Measurements from ENCODE around the gene CSRP1. TPM values are rescaled to one million over a fixed set of nuclear protein-coding genes. Genes with fewer than 3 reads are reported as not detected.
"Not testable (repeated sequence)": the region's sequence is repeated elsewhere in the genome, so short reads cannot be mapped to it uniquely, and the experiment has no call there.

The CSRP1 gene
- 10 to 100 TPM; 25.4 to 35.4 (median 27.8) TPM for polyA plus RNA-seq (ENCODE audit: low read depth in 6 of 6)

DNA sequence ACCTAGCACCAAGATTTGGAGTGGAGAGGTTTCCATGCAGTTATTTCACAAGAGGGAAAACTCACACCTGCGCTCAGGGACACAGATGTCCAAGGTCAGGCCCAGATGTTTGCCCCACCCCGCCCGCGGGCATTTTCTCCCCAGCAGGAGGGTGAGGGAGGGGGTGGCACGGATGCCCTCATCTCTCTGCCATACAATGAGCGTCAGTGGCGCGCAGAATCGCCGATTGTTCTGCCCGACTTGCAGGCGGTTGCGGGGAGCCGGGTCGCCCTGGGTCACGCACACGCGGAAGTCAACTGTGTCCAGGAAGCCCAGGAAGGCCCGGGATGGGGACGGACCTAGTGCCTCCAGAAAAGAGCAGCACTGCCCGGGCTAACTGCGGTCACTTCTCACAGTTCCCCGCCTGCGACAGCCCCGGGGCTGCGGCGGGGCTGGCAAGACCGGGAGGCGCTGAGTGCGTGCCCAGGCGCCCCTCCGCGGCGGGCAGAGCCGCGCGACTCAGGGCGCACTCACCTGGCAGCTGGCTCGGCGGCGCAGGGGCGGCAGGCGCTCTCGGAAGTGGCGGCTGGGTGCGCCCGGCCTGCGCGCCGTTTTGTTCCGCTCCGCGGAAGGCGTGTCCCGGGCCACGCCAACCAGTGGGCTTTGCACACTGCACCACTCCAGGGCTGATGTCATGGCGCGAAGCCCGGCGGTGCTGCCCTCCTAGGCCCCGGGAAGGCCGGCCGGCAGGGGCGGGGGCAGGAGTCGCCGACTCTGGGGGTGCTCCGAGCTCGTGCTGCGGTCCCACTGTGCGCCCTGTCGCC, at the start of gene CSRP1:
TSS of gene CSRP1 (minus strand) at position 567 of the 803 bp plus-strand sequence. CDS start 10,820 bp downstream, outside the sequence.
- H3K36me3 Mint-ChIP-seq: no peaks in the 10 kb centered on the region
- H3K27me3 Mint-ChIP-seq: no peaks in the 10 kb centered on the region
- H3K9me3 Mint-ChIP-seq: no peaks in the 10 kb centered on the region
- peak within 1 kb of the TSS; percentile 84 to 95 (median 90) for H3K4me3 Mint-ChIP-seq
- ATAC-seq (ENCODE audit: low read depth in 2 of 2): peak; percentile 96
- peak within 1 kb of the TSS in 5 of 6 donors; percentile 72 to 89 (median 86) for H3K27ac Mint-ChIP-seq
- peak; percentile 69 for DNase-seq
- H3K4me1 Mint-ChIP-seq: peaks cover 13 to 28% (median 17%) of the 10 kb centered on the region in 3 donors

DNA sequence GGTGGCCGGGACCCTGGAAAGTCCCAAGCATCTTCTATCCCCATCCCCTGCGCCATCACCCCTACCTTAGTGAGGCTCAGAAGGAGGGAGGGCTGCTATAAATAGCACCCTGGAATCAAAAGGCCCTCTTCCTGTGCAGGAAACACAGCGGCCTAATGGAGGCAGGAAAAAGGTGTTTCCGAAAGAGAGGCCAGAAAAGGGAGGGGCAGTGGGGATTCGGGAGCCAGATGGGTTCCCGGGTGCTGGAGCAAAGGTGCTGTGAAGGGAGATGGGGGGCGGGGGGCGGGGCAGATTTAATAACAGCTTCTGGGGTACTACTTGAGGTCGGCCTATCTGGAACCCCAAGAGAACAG, 48.6 kb upstream of the CSRP1 start:
- DNase-seq (no peak), ATAC-seq (ENCODE audit: low read depth in 2 of 2) (no peak)
- no peaks in the 10 kb centered on the region for H3K9me3 Mint-ChIP-seq
- no peaks in the 10 kb centered on the region for H3K36me3 Mint-ChIP-seq
- peaks cover 6 to 18% (median 15%) of the 10 kb centered on the region in 3 donors for H3K27me3 Mint-ChIP-seq
- H3K4me1 Mint-ChIP-seq: peaks cover 5 to 8% (median 7%) of the 10 kb centered on the region in 3 donors
- H3K4me3 Mint-ChIP-seq: no peak overlapping the region
- no peak overlapping the region for H3K27ac Mint-ChIP-seq

- no peak for ATAC-seq (ENCODE audit: low read depth in 2 of 2)
- no peak overlapping the region for H3K27ac Mint-ChIP-seq
Measured at GRCh38 chr1:201554789-201555592, 48.1 kb upstream of the CSRP1 start.

DNA sequence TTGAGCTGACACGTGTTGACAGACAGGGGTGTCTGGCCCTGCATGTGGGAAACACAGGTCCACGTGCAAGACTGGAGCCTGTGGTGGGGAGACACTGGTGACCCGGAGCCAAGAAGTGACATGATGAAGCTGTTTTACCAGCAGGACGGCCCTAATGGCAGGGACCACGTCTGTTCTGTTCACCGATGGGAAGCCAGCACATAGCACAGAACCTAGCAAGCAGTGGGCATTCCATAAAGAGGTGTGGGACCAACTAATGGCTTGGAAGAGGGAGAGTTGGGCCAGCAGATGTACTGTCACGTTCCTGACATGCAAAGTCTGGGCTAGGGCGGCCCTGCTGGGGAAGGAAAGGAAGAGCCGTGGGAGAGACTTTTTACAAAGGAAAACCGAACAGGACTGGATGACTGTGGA, 47.3 kb upstream of the CSRP1 start:
- Mint-ChIP-seq H3K36me3 (no peaks in the 10 kb centered on the region), H3K27ac (no peak overlapping the region), H3K4me3 (no peak overlapping the region), H3K27me3 (peaks cover 6 to 18% (median 9%) of the 10 kb centered on the region in 3 donors), H3K9me3 (no peaks in the 10 kb centered on the region), H3K4me1 (no peaks in the 10 kb centered on the region)
- ATAC-seq (ENCODE audit: low read depth in 2 of 2) (no peak), DNase-seq (no peak)

More at GRCh38 chr1:201554789-201555592, 48.1 kb upstream of the CSRP1 start:
- DNase-seq: no peak
- no peak overlapping the region for H3K4me3 Mint-ChIP-seq
- no peaks in the 10 kb centered on the region for H3K36me3 Mint-ChIP-seq
- peaks cover 4 to 5% (median 4%) of the 10 kb centered on the region in 3 donors for H3K4me1 Mint-ChIP-seq
- peaks cover 6 to 18% (median 13%) of the 10 kb centered on the region in 3 donors for H3K27me3 Mint-ChIP-seq
- no peaks in the 10 kb centered on the region for H3K9me3 Mint-ChIP-seq

GRCh38 chr1:201553496-201554189, 46.7 kb upstream of the CSRP1 start:
- ATAC-seq (ENCODE audit: low read depth in 2 of 2): no peak
- H3K27ac Mint-ChIP-seq: peak overlapping the region in 1 of 6 donors; percentile 6
- H3K4me1 Mint-ChIP-seq: no peaks in the 10 kb centered on the region
- no peak overlapping the region for H3K4me3 Mint-ChIP-seq
- H3K9me3 Mint-ChIP-seq: no peaks in the 10 kb centered on the region
- H3K36me3 Mint-ChIP-seq: no peaks in the 10 kb centered on the region
- no peak for DNase-seq
- peaks cover 6 to 18% (median 9%) of the 10 kb centered on the region in 3 donors for H3K27me3 Mint-ChIP-seq

GRCh38 chr1:201552941-201553351, 46.0 kb upstream of the CSRP1 start:
- H3K4me1 Mint-ChIP-seq: no peaks in the 10 kb centered on the region
- DNase-seq (no peak), ATAC-seq (ENCODE audit: low read depth in 2 of 2) (no peak)
- H3K27me3 Mint-ChIP-seq: peaks cover 6 to 18% (median 9%) of the 10 kb centered on the region in 3 donors
- peak overlapping the region in 1 of 8 donors; percentile 69 for H3K4me3 Mint-ChIP-seq
- H3K9me3 Mint-ChIP-seq: no peaks in the 10 kb centered on the region
- H3K36me3 Mint-ChIP-seq: no peaks in the 10 kb centered on the region
- no peak overlapping the region for H3K27ac Mint-ChIP-seq

- ATAC-seq (ENCODE audit: low read depth in 2 of 2) (no peak), DNase-seq (no peak)
Measured at GRCh38 chr1:201551877-201552731, 45.2 kb upstream of the CSRP1 start.

GRCh38 chr1:201551096-201551495, 44.2 kb upstream of the CSRP1 start:
- DNase-seq: no peak
- H3K27me3 Mint-ChIP-seq: peaks cover 6 to 18% (median 13%) of the 10 kb centered on the region in 3 donors
- H3K4me3 Mint-ChIP-seq: no peak overlapping the region
- no peak for ATAC-seq (ENCODE audit: low read depth in 2 of 2)
- no peaks in the 10 kb centered on the region for H3K9me3 Mint-ChIP-seq
- peaks cover 0 to 3% (median 3%) of the 10 kb centered on the region in 3 donors for H3K4me1 Mint-ChIP-seq
- H3K36me3 Mint-ChIP-seq: no peaks in the 10 kb centered on the region
- no peak overlapping the region for H3K27ac Mint-ChIP-seq

More at GRCh38 chr1:201551877-201552731, 45.2 kb upstream of the CSRP1 start:
- Mint-ChIP-seq H3K4me1 (no peaks in the 10 kb centered on the region), H3K27me3 (peaks cover 6 to 18% (median 9%) of the 10 kb centered on the region in 3 donors), H3K4me3 (no peak overlapping the region), H3K9me3 (no peaks in the 10 kb centered on the region), H3K27ac (no peak overlapping the region), H3K36me3 (no peaks in the 10 kb centered on the region)

- not testable (repeated sequence) for H3K36me3 Mint-ChIP-seq; DNase-seq; ATAC-seq (ENCODE audit: low read depth in 2 of 2); H3K9me3 Mint-ChIP-seq; H3K27ac Mint-ChIP-seq; H3K4me1 Mint-ChIP-seq; H3K4me3 Mint-ChIP-seq
- H3K27me3 Mint-ChIP-seq: peaks cover 4 to 15% (median 13%) of the 10 kb centered on the region in 3 donors
Measured at GRCh38 chr1:201549522-201549921, 42.6 kb upstream of the CSRP1 start.

GRCh38 chr1:201545851-201546492, 39.0 kb upstream of the CSRP1 start:
- Mint-ChIP-seq H3K27ac (no peak overlapping the region), H3K4me1 (peaks cover 2 to 18% (median 3%) of the 10 kb centered on the region in 3 donors), H3K36me3 (peaks cover 0 to 13% of the 10 kb centered on the region in 2 donors), H3K9me3 (peaks cover 0 to 9% (median 0%) of the 10 kb centered on the region in 7 donors), H3K4me3 (no peak overlapping the region), H3K27me3 (peaks cover 18 to 31% (median 19%) of the 10 kb centered on the region in 3 donors)
- ATAC-seq (ENCODE audit: low read depth in 2 of 2): peak; percentile 23 to 27
- DNase-seq: no peak

DNA sequence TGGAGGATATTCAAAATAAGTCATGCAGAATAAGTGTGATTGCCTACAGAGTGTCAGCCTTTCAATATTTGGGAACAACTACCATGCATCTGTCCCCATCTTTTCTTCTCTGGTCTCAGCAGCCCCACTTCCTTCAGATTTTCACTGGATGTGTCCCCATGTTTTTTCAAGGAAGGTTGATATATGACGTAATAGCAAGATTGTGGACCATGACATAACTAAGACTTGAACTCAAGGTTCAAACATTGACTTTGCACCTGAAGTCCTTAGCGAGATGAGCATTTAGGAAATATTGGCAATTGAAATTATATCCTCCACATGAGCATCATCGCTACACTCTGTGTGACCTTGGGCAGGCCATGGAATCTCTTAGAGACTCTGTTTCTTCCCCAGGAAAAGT, 37.8 kb upstream of the CSRP1 start:
- no peak for ATAC-seq (ENCODE audit: low read depth in 2 of 2)
- H3K27me3 Mint-ChIP-seq: peaks cover 24 to 44% (median 28%) of the 10 kb centered on the region in 3 donors
- peaks cover 7 to 29% (median 12%) of the 10 kb centered on the region in 3 donors for H3K4me1 Mint-ChIP-seq
- DNase-seq: no peak
- H3K36me3 Mint-ChIP-seq: peaks cover 0 to 13% of the 10 kb centered on the region in 2 donors
- peaks cover 0 to 9% (median 0%) of the 10 kb centered on the region in 7 donors for H3K9me3 Mint-ChIP-seq
- no peak overlapping the region for H3K4me3 Mint-ChIP-seq
- no peak overlapping the region for H3K27ac Mint-ChIP-seq

Measured in naive B cell (primary cell).